C4-2B (cell line): ENCODE results near the gene FH.

Experiments
- H3K27ac ChIP-seq: fragments of 450-650 bp; 2 replicates; pipeline ENCODE4 v1.5.1; 2017
- ZFX ChIP-seq: fragments of 450-650 bp; IDR thresholded peaks from 2 replicates; pipeline ENCODE4 v1.6.1; 2017
- TF ChIP-seq, protein P1 (sequence below): fragments of 450-650 bp; conservative IDR thresholded peaks from 2 replicates; pipeline ENCODE4 v1.5.1; 2017; ENCODE audit warnings: mild to moderate bottlenecking

FH gene

DNA sequence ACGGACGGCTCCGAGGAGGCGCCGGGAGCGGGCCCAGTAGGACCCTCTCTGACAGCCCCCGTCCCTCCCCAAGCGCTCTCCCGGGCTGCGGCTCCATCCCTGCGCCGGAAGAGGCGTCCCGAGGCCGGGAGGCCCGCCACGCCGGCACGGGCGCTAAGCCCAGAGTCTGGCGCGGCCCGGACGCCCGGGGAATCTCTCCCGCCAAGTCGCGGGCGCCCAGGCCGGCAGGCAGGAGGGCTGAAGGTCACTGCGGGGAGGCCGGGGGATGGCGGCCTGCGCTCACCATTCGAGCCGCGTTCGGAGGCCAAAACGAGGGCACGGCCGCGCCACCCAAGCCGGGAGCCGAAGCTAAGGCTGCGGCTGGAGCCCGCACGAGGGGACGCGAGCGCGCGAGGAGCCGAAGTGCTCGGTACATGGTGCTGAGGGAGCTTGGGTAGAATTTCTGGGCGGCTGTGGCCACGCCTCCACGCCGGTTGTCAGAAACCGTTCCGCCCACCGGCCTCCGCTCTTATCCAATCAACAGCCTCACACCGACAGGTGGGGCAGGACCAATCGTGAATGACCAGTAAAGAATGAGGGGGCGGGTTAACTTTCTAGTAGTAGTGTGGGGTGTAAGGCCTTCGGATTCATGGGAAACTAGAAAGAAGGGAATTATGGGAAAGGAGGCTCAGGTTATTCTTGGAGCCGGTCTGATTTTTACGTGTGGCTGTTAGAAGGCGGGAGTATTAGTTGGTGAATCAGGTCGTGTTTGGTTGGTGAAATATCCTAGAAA is at the start of gene FH:
Gene FH, minus strand, starts transcription at position 448 of the 772 bp plus-strand sequence. Its CDS starts 33 bp downstream, at position 415.
- H3K27ac ChIP-seq = peak within 1 kb of the TSS; percentile 94
- TF ChIP-seq ZFX = peak; percentile 97
- TF ChIP-seq, protein P1, sequence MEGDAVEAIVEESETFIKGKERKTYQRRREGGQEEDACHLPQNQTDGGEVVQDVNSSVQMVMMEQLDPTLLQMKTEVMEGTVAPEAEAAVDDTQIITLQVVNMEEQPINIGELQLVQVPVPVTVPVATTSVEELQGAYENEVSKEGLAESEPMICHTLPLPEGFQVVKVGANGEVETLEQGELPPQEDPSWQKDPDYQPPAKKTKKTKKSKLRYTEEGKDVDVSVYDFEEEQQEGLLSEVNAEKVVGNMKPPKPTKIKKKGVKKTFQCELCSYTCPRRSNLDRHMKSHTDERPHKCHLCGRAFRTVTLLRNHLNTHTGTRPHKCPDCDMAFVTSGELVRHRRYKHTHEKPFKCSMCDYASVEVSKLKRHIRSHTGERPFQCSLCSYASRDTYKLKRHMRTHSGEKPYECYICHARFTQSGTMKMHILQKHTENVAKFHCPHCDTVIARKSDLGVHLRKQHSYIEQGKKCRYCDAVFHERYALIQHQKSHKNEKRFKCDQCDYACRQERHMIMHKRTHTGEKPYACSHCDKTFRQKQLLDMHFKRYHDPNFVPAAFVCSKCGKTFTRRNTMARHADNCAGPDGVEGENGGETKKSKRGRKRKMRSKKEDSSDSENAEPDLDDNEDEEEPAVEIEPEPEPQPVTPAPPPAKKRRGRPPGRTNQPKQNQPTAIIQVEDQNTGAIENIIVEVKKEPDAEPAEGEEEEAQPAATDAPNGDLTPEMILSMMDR = no peak

DNA sequence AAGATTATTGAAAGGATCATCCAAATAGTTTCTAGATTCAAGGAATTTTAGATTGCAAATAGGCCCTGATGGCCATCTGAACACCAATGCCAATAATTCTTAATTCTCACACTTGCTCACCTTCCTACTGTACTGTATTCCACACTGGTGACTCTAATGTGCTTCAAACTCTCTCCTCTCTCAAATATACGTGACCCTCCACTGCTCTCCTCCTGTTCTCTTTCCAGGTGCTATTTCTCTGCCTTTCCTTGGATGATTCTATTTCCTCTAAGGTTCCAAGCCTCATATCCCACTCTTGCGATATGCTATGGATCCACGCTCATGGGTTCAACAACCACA is 41.3 kb upstream of the FH start:
- TF ChIP-seq, protein P1 = no peak
- TF ChIP-seq ZFX = no peak
- H3K27ac ChIP-seq = no peak overlapping the region

DNA sequence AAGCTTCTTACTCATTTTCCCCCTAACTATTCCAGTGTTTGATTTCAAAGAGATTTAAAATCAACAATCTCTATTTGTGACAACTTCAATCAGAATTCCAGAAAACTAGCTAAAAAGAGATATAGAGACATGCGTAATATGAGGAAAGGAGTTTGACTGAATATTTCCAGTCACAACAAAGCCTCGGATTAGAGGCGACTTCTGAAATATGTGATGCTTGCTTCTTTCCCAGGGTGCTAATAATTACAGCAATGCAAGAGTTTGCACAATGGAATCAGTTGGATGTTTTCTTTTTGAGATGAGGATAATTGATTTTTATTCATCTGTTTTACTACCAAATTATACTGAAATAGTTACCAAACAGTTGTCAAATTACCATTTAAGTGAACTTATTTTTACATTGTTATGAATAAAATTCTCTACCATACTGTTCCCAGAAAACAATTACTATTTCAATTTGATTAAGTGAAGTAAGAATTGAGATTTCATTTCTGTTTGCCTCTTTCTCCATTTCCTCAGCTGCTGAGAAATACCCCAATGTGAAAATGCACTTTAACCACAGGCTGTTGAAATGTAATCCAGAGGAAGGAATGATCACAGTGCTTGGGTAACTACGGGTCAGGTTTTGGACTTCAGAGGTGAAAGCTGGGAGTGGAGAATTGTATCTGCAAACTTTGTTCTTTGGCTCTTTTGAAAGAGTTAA is 40.7 kb upstream of the FH start:
- no peak overlapping the region for H3K27ac ChIP-seq
- TF ChIP-seq, protein P1 = no peak

DNA sequence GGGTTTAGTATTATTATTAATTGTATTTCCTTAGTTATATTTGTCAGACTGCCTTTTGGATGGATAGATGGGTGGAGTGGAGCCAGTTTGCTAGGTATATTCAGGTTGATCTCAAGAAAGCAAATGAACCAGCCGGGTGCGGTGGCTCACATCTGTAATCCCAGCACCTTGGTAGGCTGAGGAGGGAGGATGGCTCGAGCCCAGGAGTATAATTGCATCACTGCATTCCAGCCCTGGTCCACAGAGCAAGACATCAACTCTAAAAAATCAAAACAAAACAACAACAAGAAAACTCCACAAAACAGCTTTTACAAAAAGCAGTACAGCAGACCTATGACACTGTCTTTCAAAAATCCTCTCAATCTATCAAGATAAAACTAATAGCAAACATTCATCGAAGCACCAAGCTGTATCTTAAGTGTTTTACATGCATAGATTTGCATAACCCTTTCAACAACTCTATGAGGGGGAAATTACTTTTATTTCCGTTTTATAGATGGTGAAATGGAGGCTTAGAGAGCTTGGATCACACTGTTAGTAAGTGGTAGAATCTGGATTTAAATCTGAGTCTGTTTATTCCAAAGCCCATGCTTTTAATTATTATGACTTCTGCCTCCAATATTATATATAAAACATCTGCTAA is 38.1 kb upstream of the FH start:
- TF ChIP-seq, protein P1 = no peak
- no peak for TF ChIP-seq ZFX
- H3K27ac ChIP-seq = no peak overlapping the region

DNA sequence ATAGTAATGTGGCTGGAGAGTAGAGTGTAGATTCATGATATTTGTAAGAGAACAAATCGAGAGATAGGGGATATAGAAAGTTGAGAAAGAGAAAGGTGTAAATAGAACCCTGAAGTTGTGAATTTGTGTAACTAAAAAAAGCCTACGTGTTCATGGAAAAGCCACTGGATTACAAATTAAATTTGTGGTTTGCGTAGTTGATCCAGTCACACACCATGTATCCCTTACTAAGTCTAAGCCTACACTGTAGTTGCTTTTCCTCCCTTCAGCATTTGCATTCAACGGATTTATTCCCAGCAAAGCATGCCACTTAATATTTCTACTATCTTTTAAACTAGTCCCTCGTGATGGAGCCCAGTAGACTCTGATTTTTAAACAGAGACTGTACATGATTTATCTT is 37.5 kb upstream of the FH start:
- no peak overlapping the region for H3K27ac ChIP-seq

DNA sequence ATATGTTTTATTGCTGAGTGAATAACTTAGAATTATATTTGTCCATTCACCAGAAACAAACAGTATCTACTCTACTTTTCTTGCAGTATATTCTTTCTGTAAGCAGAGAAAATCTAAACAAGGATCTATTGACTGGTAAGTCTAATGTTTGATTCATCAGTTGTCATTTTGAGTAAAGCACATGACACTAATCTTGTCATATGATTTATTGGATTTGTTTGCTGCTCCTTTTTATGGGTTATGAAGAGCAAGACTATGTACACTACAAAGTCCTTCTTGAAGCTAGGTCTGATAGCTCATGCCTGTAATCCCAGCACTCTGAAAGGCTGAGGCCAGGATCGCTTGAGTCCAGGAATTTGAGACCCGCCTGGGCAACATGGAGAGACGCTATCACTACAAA is 36.0 kb upstream of the FH start:
- TF ChIP-seq, protein P1 = no peak
- no peak overlapping the region for H3K27ac ChIP-seq

More for the DNA sequence above, 37.5 kb upstream of the FH start:
- no peak for TF ChIP-seq ZFX
- TF ChIP-seq, protein P1 = no peak
